Kidney (tissue), 14 donors: ENCODE results near the gene FGGY. TPM values are rescaled to one million over a fixed set of nuclear protein-coding genes. Genes with fewer than 3 reads are reported as not detected.
A peak's percentile ranks its signal among the peaks of the same experiment; 100 is the strongest.

Source experiments
- DNase-seq, 5 donors: peaks; one replicate each; pipeline ENCODE4 v3.0.0-alpha.2; 2013 to 2020
- FAIRE-seq: peaks from 2 replicates; lab custom pipeline; 2012; peaks lifted over from hg19 to GRCh38; lab: Jason Lieb, UNC
- H3K27ac ChIP-seq, 2 donors: one replicate each; pipeline ENCODE4 v1.7.0; 2013; ENCODE audit warnings: low read depth in 2 of 2, low read length in 2 of 2, inconsistent platforms in 1 of 2
- H3K27me3 ChIP-seq: one replicate; pipeline ENCODE4 v1.7.1; 2013; ENCODE audit warnings: low read length, inconsistent platforms; ENCODE audit not compliant: control insufficient read depth, insufficient read depth
- H3K36me3 ChIP-seq, 3 donors: one replicate each; pipeline versions ENCODE4 v1.7.0 to v1.7.1; 2013; ENCODE audit warnings: low read length in 3 of 3, control low read depth in 1 of 3, inconsistent platforms in 1 of 3; ENCODE audit not compliant: insufficient read depth in 3 of 3, control insufficient read depth in 2 of 3
- H3K4me1 ChIP-seq, 3 donors: one replicate each; pipeline versions ENCODE4 v1.7.0 to v1.7.1; 2013; ENCODE audit warnings: low read length in 3 of 3, inconsistent platforms in 1 of 3, low read depth in 1 of 3; ENCODE audit not compliant: control insufficient read depth in 2 of 3, insufficient read depth in 2 of 3
- H3K4me3 ChIP-seq, 3 donors: one replicate each; pipeline versions ENCODE4 v1.7.0 to v1.8.1; 2013; ENCODE audit warnings: low read length in 3 of 3, control low read depth in 1 of 3, inconsistent platforms in 1 of 3
- H3K9ac ChIP-seq, 3 donors: one replicate each; pipeline versions ENCODE4 v1.7.0 to v1.7.1; 2013; ENCODE audit warnings: low read length in 3 of 3, control low read depth in 1 of 3, inconsistent platforms in 1 of 3
- H3K9me3 ChIP-seq, 3 donors: one replicate each; pipeline versions ENCODE4 v1.7.0 to v1.7.1; 2013; ENCODE audit warnings: low read length in 3 of 3, control low read depth in 1 of 3, inconsistent platforms in 1 of 3; ENCODE audit not compliant: control insufficient read depth in 2 of 3, insufficient read depth in 1 of 3
- CTCF ChIP-seq: IDR thresholded peaks from 3 replicates; pipeline ENCODE4 v1.5.1; 2012; ENCODE audit warnings: mild to moderate bottlenecking, moderate library complexity, borderline replicate concordance; ENCODE audit not compliant: insufficient read depth; ENCODE audit errors: extremely low read depth
- intact Hi-C: fragments of 100-400 bp; cut with DNase I; formaldehyde crosslinking; loops from one replicate; pipeline ENCODE4 v1.11.1; 2022
- polyA plus RNA-seq: library from polyadenylated mRNA; stranded (reverse); fragments of 350-450 nt; fragmentation: Illumina TruSeq; extraction: RNeasy Lipid Tissue Mini Kit (QIAGEN cat#74804); gene quantifications from one replicate; pipeline ENCODE4 v1.2.3, GENCODE V29; 2014; ENCODE audit warnings: low read depth, low replicate concordance; ENCODE audit not compliant: insufficient read depth
- total RNA-seq: library from RNA; stranded (reverse); fragmentation: NEBNext Ultra II Directional; extraction: Animal tissue kit (Norgen Biotek cat#: 25700); gene quantifications from one replicate; pipeline ENCODE4 v1.2.1, GENCODE V29; 2021
- donor health status: control.
- donor health status: control.
- donor health status: control.
- donor health status: control.
- donor health status: control.
- donor health status: DM: yes; HTN: yes; CAD: no.
- donor health status: Normal renal cell carcinoma (clear cell type).

Gene FGGY
- total and polyA plus RNA-seq, 2 donors from 2014 or later: 11.2 to 31.0 TPM

- H3K27ac ChIP-seq: no peak overlapping the region
- peaks cover 3 to 15% (median 3%) of the 10 kb centered on the region in 3 donors for H3K4me1 ChIP-seq
- intact Hi-C loops: no loop called here
- DNase-seq (no peak), FAIRE-seq (no peak)
- TF ChIP-seq CTCF: no peak
- no peaks in the 10 kb centered on the region for H3K27me3 ChIP-seq
- H3K9ac ChIP-seq: no peak overlapping the region
- H3K9me3 ChIP-seq: no peaks in the 10 kb centered on the region
- no peaks in the 10 kb centered on the region for H3K36me3 ChIP-seq
- H3K4me3 ChIP-seq: no peak overlapping the region
These were observed 207.4 kb downstream of the FGGY start for GRCh38 chr1:59504276-59504675.

- H3K27ac ChIP-seq: no peak overlapping the region
- no peaks in the 10 kb centered on the region for H3K27me3 ChIP-seq
- FAIRE-seq: no peak
- no peaks in the 10 kb centered on the region for H3K9me3 ChIP-seq
- H3K4me3 ChIP-seq: no peak overlapping the region
- no peak for DNase-seq
- no peak overlapping the region for H3K9ac ChIP-seq
- no peaks in the 10 kb centered on the region for H3K36me3 ChIP-seq
- no peak for TF ChIP-seq CTCF
- intact Hi-C loops: no loop called here
- peaks cover 0 to 5% (median 0%) of the 10 kb centered on the region in 3 donors for H3K4me1 ChIP-seq
These were observed 208.7 kb downstream of the FGGY start for GRCh38 chr1:59505596-59506028.

GRCh38 chr1:59506952-59507351 lies 210.1 kb downstream of the FGGY start:
- FAIRE-seq (no peak), DNase-seq (peak in 1 of 5 donors; percentile 37)
- Histone ChIP-seq H3K9me3 (no peaks in the 10 kb centered on the region), H3K4me1 (peaks cover 0 to 5% (median 0%) of the 10 kb centered on the region in 3 donors), H3K27ac (no peak overlapping the region), H3K27me3 (no peaks in the 10 kb centered on the region), H3K36me3 (no peaks in the 10 kb centered on the region), H3K4me3 (no peak overlapping the region), H3K9ac (no peak overlapping the region)
- intact Hi-C loops: no loop called here
- no peak for TF ChIP-seq CTCF

GRCh38 chr1:59509341-59509875 lies 212.5 kb downstream of the FGGY start:
- DNase-seq (no peak), FAIRE-seq (no peak)
- H3K4me1 ChIP-seq: peaks cover 0 to 5% (median 0%) of the 10 kb centered on the region in 3 donors
- no peaks in the 10 kb centered on the region for H3K9me3 ChIP-seq
- no peak overlapping the region for H3K9ac ChIP-seq
- no peaks in the 10 kb centered on the region for H3K27me3 ChIP-seq
- H3K36me3 ChIP-seq: peaks cover 0 to 13% (median 0%) of the 10 kb centered on the region in 3 donors
- intact Hi-C loops: no loop called here
- TF ChIP-seq CTCF: no peak
- no peak overlapping the region for H3K4me3 ChIP-seq
- H3K27ac ChIP-seq: no peak overlapping the region
